HTR-8/SVneo (cell line): ENCODE results near the gene APOL4.
"Not testable (repeated sequence)": the region's sequence is repeated elsewhere in the genome, so short reads cannot be mapped to it uniquely, and the experiment has no call there.

Source experiments
- DNase-seq: peaks from one replicate; pipeline ENCODE4 v3.0.0; 2011; ENCODE audit warnings: low spot score, mixed read lengths; ENCODE audit not compliant: insufficient read length
- FAIRE-seq: peaks from 2 replicates; lab custom pipeline; 2011; peaks lifted over from hg19 to GRCh38; lab: Jason Lieb, UNC

Gene APOL4

GRCh38 chr22:36160499-36160942, 41.1 kb downstream of the APOL4 start, which contains the start of gene APOL3:
Gene APOL3, minus strand, starts transcription at chr22:36160755. Its CDS starts 11,700 bp downstream, at chr22:36149055.
- FAIRE-seq = no peak
- DNase-seq = no peak

- FAIRE-seq (no peak), DNase-seq (peak; percentile 45)
These were observed 44.8 kb downstream of the APOL4 start for GRCh38 chr22:36156515-36157419.

GRCh38 chr22:36156119-36156514, 45.5 kb downstream of the APOL4 start:
- FAIRE-seq (no peak), DNase-seq (no peak)

- DNase-seq (no peak), FAIRE-seq (no peak)
These were observed 45.9 kb downstream of the APOL4 start for GRCh38 chr22:36155702-36156101.

- FAIRE-seq (no peak), DNase-seq (no peak)
These were observed 47.1 kb downstream of the APOL4 start for GRCh38 chr22:36154423-36154945.

GRCh38 chr22:36153501-36154422, 47.8 kb downstream of the APOL4 start:
- DNase-seq (no peak), FAIRE-seq (no peak)

GRCh38 chr22:36152821-36153220, 48.8 kb downstream of the APOL4 start:
- not testable (repeated sequence) for FAIRE-seq, DNase-seq

GRCh38 chr22:36152088-36152487, 49.5 kb downstream of the APOL4 start:
- FAIRE-seq (no peak), DNase-seq (no peak)

- FAIRE-seq (no peak), DNase-seq (no peak)
These were observed 50.5 kb downstream of the APOL4 start for GRCh38 chr22:36151006-36151595.

GRCh38 chr22:36149441-36149840, 52.2 kb downstream of the APOL4 start:
- DNase-seq = no peak
- no peak for FAIRE-seq

GRCh38 chr22:36148411-36148810, 53.2 kb downstream of the APOL4 start:
- DNase-seq = no peak
- no peak for FAIRE-seq

- FAIRE-seq = no peak
- DNase-seq = no peak
These were observed 54.3 kb downstream of the APOL4 start for GRCh38 chr22:36147196-36147791.

- DNase-seq = no peak
- no peak for FAIRE-seq
These were observed 55.7 kb downstream of the APOL4 start for GRCh38 chr22:36145881-36146280.

GRCh38 chr22:36144886-36145541, 56.6 kb downstream of the APOL4 start:
- FAIRE-seq = peak; percentile 88

GRCh38 chr22:36143956-36144355, 57.7 kb downstream of the APOL4 start:
- DNase-seq (no peak), FAIRE-seq (no peak)

More at GRCh38 chr22:36144886-36145541, 56.6 kb downstream of the APOL4 start:
- peak; percentile 41 for DNase-seq

- FAIRE-seq = no peak
- DNase-seq = no peak
These were observed 58.4 kb downstream of the APOL4 start for GRCh38 chr22:36143066-36143815.

GRCh38 chr22:36141481-36141880, 60.1 kb downstream of the APOL4 start:
- no peak for FAIRE-seq
- no peak for DNase-seq
